ENCODE data around the gene TRMT6.
A peak's percentile ranks its signal among the peaks of the same experiment; 100 is the strongest.

The TRMT6 gene

DNA sequence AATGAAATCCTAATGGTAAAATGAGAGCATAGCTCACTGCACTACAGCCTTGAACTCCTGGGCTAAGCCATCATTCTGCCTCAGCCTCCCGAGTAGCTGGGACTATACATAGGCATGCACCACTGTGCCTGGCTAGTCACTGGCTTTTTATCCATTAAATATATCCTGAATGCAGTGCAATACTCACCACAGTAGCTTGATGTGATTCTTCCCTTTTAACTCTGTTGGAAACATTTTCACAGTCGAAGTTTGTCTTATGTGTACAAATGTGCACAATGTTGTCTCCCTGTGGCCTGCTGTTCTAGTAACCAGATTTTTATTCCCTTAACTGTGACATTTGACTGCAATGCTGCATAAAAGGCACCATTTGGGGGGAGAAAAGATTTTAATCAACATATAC is 56.7 kb downstream of the TRMT6 start:
- H3K4me3 ChIP-seq (ENCODE audit: control insufficient read depth, low read depth, low read length): no peak overlapping the region
- TF ChIP-seq, protein P1, sequence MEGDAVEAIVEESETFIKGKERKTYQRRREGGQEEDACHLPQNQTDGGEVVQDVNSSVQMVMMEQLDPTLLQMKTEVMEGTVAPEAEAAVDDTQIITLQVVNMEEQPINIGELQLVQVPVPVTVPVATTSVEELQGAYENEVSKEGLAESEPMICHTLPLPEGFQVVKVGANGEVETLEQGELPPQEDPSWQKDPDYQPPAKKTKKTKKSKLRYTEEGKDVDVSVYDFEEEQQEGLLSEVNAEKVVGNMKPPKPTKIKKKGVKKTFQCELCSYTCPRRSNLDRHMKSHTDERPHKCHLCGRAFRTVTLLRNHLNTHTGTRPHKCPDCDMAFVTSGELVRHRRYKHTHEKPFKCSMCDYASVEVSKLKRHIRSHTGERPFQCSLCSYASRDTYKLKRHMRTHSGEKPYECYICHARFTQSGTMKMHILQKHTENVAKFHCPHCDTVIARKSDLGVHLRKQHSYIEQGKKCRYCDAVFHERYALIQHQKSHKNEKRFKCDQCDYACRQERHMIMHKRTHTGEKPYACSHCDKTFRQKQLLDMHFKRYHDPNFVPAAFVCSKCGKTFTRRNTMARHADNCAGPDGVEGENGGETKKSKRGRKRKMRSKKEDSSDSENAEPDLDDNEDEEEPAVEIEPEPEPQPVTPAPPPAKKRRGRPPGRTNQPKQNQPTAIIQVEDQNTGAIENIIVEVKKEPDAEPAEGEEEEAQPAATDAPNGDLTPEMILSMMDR (conservative IDR thresholded peaks at IDR 0.05; ENCODE audit: control insufficient read depth, insufficient read depth, low read depth, low read length): no peak

DNA sequence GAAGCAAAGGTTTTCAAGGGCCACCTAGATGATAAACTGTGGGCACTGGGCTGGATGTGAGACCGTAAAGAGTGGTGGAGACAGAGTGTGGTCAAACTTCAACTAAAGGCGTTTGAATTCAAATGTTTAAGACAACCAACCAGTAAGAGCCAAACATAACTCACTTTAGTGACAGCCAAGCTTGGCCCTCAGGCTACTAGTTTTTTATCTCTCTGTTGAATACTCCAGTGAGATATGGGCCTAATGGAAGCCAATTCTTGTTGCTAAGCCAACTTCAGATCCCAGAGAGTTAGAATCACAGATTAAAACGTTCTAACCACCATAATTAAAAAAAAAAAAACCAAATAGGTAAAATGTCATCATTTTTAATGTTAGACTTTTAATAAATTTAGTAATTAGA is 57.3 kb downstream of the TRMT6 start:
- no peak overlapping the region for H3K4me3 ChIP-seq (ENCODE audit: control insufficient read depth, low read depth, low read length)
- DNase-seq (ENCODE audit: low read depth): no peak
- TF ChIP-seq, protein P1 (conservative IDR thresholded peaks at IDR 0.05; ENCODE audit: control insufficient read depth, insufficient read depth, low read depth, low read length): no peak

More for the DNA sequence above, 56.7 kb downstream of the TRMT6 start:
- no peak for DNase-seq (ENCODE audit: low read depth)

DNA sequence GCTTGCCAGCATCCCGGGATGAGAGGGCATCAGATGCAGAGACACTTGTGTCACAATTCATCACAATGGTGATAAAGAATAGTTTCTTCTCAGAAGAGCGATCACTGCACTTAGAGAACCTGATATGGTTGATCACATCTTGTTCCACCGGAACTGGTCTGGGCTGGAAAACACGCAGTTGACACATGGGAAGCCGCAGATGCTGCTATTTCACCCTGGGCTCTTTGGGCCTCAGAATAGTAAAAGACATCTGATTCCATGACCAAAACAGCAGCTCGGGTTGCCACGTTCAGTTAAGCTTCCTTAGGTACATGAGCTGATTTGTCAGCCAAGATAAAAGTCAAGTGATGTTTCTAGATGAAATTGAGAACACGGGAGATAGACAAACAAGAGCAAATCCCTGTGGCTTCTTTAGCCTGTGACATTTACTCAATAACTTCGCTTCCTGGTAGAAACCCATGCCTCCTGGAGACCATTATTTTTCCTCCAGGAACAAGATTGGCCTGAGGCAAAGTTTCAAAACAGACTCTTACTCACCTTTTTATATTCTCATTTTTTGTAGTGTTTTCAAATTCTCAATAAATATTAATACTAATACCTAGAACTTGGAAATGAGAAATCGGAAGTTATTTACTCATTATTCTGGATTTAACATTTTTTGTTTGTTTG is 59.4 kb downstream of the TRMT6 start:
- TF ChIP-seq, protein P1 (conservative IDR thresholded peaks at IDR 0.05; ENCODE audit: control insufficient read depth, insufficient read depth, low read depth, low read length): no peak
- DNase-seq (ENCODE audit: low read depth): no peak
- H3K4me3 ChIP-seq (ENCODE audit: control insufficient read depth, low read depth, low read length): no peak overlapping the region

DNA sequence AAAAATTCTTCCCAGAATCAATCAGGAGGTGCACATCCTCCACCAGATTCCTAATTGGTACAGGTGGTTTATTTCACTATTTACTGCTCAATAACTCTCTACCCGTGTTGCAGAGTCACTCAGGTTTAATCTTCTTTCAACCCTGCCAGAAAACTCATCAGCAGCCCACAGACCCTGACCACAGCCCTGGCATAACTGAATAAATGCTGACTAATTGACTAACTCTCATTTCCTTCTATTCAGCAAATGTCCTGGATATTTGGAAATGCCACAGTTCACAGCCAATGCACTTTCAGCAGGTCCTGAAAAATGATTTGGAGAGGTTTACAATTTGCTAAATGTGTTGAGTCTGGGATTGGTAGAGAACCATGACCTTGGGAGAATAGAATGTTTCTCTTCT is 62.3 kb downstream of the TRMT6 start:
- no peak overlapping the region for H3K4me3 ChIP-seq (ENCODE audit: control insufficient read depth, low read depth, low read length)
- TF ChIP-seq, protein P1 (conservative IDR thresholded peaks at IDR 0.05; ENCODE audit: control insufficient read depth, insufficient read depth, low read depth, low read length): no peak
- DNase-seq (ENCODE audit: low read depth): peak; percentile 20

DNA sequence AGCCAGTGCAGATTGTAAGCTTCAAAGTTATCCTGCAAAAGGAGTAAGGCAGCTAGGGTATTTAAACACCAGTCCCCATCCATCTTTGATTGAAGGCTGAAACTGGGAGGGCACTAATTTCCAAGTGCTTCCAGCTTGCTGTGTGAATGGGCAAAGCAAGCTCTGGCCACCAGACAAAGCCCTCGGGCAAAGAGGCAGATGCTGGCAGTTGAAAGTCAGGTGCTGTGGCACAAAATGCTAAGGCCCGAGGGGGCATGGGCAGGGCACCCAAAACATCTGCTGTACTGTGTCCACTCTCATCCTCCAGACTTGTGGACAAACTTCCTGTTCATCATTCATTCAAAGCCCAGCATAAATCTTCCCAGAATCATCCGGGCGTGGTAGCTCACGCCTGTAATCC is 62.9 kb downstream of the TRMT6 start:
- H3K4me3 ChIP-seq (ENCODE audit: control insufficient read depth, low read depth, low read length): no peak overlapping the region
- TF ChIP-seq, protein P1 (conservative IDR thresholded peaks at IDR 0.05; ENCODE audit: control insufficient read depth, insufficient read depth, low read depth, low read length): no peak
- DNase-seq (ENCODE audit: low read depth): no peak
